HepG2 (cell line): ENCODE measurements around the gene KRTAP5-6. TPM values are rescaled to one million over a fixed set of nuclear protein-coding genes. Genes with fewer than 3 reads are reported as not detected.

Experiments
- ATAC-seq: fragments of 200-7000 bp; cut with Tn5 transposase; 3 replicates; pipeline ENCODE4 v1.9.1; 2020; ENCODE audit warnings: mild to moderate bottlenecking, moderate library complexity
- BruUV-seq: library from RNA; stranded (reverse); fragments of 400-500 nt; replicated peaks from 2 replicates; lab custom pipeline; 2021; lab: Mats Ljungman, UMichigan
- CTCF ChIA-PET: fragments of 300-600 bp; formaldehyde crosslinking; extraction: SDS; loops from one replicate; lab custom pipeline; 2021; ENCODE audit warnings: low total read pairs, inconsistent platforms, low intra/inter-chr PET ratio; lab: Yijun Ruan, JAX
- POLR2A ChIA-PET: fragments of 350-600 bp; sonication (Branson Sonifier 250); formaldehyde crosslinking; loops from one replicate; lab custom pipeline; 2020; ENCODE audit warnings: antibody characterized with exemption, inconsistent platforms; lab: Yijun Ruan, JAX
- DNase-seq: peaks from one replicate; pipeline ENCODE4 v3.0.0-alpha.2; 2015; ENCODE audit warnings: low spot score
- FAIRE-seq: peaks from 3 replicates; lab custom pipeline; 2011; peaks lifted over from hg19 to GRCh38; lab: Jason Lieb, UNC
- H2AFZ ChIP-seq: one replicate; pipeline ENCODE4 v1.6.1; 2011; ENCODE audit warnings: low read length, inconsistent platforms
- H3K27ac ChIP-seq: fragments of 300-600 bp; 3 replicates; pipeline ENCODE4 v1.8.0; 2011; ENCODE audit warnings: mixed run types, mild to moderate bottlenecking, mixed read lengths, low read length, inconsistent platforms; ENCODE audit not compliant: insufficient read depth; ENCODE audit errors: extremely low read length
- H3K27me3 ChIP-seq, 2 experiments: fragments of 200-600 bp in 1 of 2; 2 replicates in 1 of 2; 3 replicates in 1 of 2; pipeline versions ENCODE4 v1.6.0 to v1.8.0; 2011; ENCODE audit warnings: low read length in 2 of 2, mild to moderate bottlenecking in 2 of 2, moderate library complexity in 2 of 2, inconsistent platforms in 1 of 2; ENCODE audit not compliant: insufficient read depth in 2 of 2, control insufficient read depth in 1 of 2
- H3K36me3 ChIP-seq, 2 experiments: fragments of 200-600 bp in 1 of 2; replicated peaks in 1 of 2; 2 replicates in 1 of 2; 3 replicates in 1 of 2; pipeline versions ENCODE4 v1.5.1 to v1.8.0; 2011; ENCODE audit warnings: low read length in 2 of 2, inconsistent platforms in 1 of 2; ENCODE audit not compliant: insufficient read depth in 2 of 2, control insufficient read depth in 1 of 2
- H3K4me1 ChIP-seq: 2 replicates; pipeline ENCODE4 v1.5.1; 2012; ENCODE audit warnings: low read length, inconsistent platforms; ENCODE audit not compliant: insufficient read depth
- H3K4me2 ChIP-seq: 2 replicates; pipeline ENCODE4 v1.6.0; 2011; ENCODE audit warnings: low read depth, low read length, inconsistent platforms
- H3K4me3 ChIP-seq, 3 experiments: fragments of 200-600 bp in 1 of 3; sonication (generic), shearing (Covaris generic) in 1 of 3; replicated peaks in 1 of 3; 2 replicates each; pipeline ENCODE4 v1.5.1; 2011 to 2016; ENCODE audit warnings: low read length in 3 of 3, inconsistent platforms in 2 of 3, low read depth in 2 of 3, mild to moderate bottlenecking in 2 of 3, control low read depth in 1 of 3, mixed read lengths in 1 of 3; ENCODE audit not compliant: insufficient read depth in 1 of 3
- H3K79me2 ChIP-seq: one replicate; pipeline ENCODE4 v1.6.1; 2011; ENCODE audit warnings: low read length, inconsistent platforms; ENCODE audit not compliant: insufficient read depth
- H3K9ac ChIP-seq: 2 replicates; pipeline ENCODE4 v1.6.0; 2011; ENCODE audit warnings: mild to moderate bottlenecking, low read depth, low read length, inconsistent platforms; ENCODE audit not compliant: insufficient read depth
- H3K9me3 ChIP-seq: 2 replicates; pipeline ENCODE4 v1.5.1; 2012; ENCODE audit warnings: mild to moderate bottlenecking, low read length
- H4K20me1 ChIP-seq: 2 replicates; pipeline ENCODE4 v1.6.0; 2011; ENCODE audit warnings: inconsistent platforms, mild to moderate bottlenecking, low read length, moderate library complexity; ENCODE audit not compliant: insufficient read depth
- ASH2L ChIP-seq: fragments of 300-600, 200-600 bp; sonication (generic); IDR thresholded peaks from 2 replicates; pipeline ENCODE4 v1.7.0; 2017; ENCODE audit warnings: low read depth, mild to moderate bottlenecking, moderate library complexity, mixed read lengths, low read length; ENCODE audit not compliant: insufficient read length
- FOXP1 ChIP-seq, 2 experiments: fragments of 450-650 bp in 1 of 2; IDR thresholded peaks; 2 replicates each; pipeline ENCODE4 v1.6.1; 2017 to 2018; ENCODE audit warnings: antibody characterized with exemption in 1 of 2
- SMAD1 ChIP-seq: sonication (generic); formaldehyde crosslinking; IDR thresholded peaks from 2 replicates; pipeline ENCODE4 v1.4.0; 2020; ENCODE audit warnings: missing genetic modification reagents, low read depth, mild to moderate bottlenecking, borderline replicate concordance
- SMARCC2 ChIP-seq: fragments of 450-650 bp; IDR thresholded peaks from 2 replicates; pipeline ENCODE4 v1.6.1; 2017; ENCODE audit warnings: antibody characterized with exemption, mild to moderate bottlenecking
- ZNF143 ChIP-seq: sonication (generic); formaldehyde crosslinking; IDR thresholded peaks from 2 replicates; pipeline ENCODE4 v1.4.0; 2020; ENCODE audit warnings: missing genetic modification reagents
- ZNF34 ChIP-seq: sonication (generic); formaldehyde crosslinking; IDR thresholded peaks from 2 replicates; pipeline ENCODE4 v1.4.0; 2020; ENCODE audit warnings: mild to moderate bottlenecking, missing genetic modification reagents, borderline replicate concordance
- WGBS: methylation state at CpG from one replicate; pipeline ENCODE4 v1.1.6; 2017; ENCODE audit warnings: low lambda C conversion rate; 5-methylcytosine and 5-hydroxymethylcytosine counted together
- in situ Hi-C: cut with HindIII; loops from 2 replicates; pipeline ENCODE4 v1.10.0; 2017; ENCODE audit warnings: low pct_unique_long_range_greater_than_20kb; ENCODE audit not compliant: extremely low pct_ligation_motif_present
- intact Hi-C: fragments of 100-400 bp; cut with micrococcal nuclease; formaldehyde crosslinking; loops from one replicate; pipeline ENCODE4 v1.10.0; 2022; ENCODE audit not compliant: unreplicated experiment
- polyA plus RNA-seq, 8 experiments: library from polyadenylated mRNA; depleted of rRNA in 3 of 8; stranded (reverse) in 7 of 8; unstranded in 1 of 8; fragments of >200 nt; fragmentation: Illumina TruSeq in 4 of 8; extraction: Trizol in 4 of 8; gene quantifications; 2 replicates each; pipeline versions ENCODE4 v1.2.1 to v1.2.3, GENCODE V29; 2011 to 2016; ENCODE audit warnings: low read depth in 4 of 8, missing spikeins in 1 of 8, mixed read lengths in 1 of 8; ENCODE audit not compliant: insufficient read depth in 1 of 8
- total RNA-seq, 5 experiments: library from RNA; depleted of rRNA; stranded (reverse); fragments of >200 nt; fragmentation: Illumina TruSeq; extraction: Trizol; gene quantifications; 2 replicates each; pipeline ENCODE4 v1.2.3, GENCODE V29; 2016; ENCODE audit warnings: low read depth in 1 of 5
- TF ChIP-seq, protein P1 (sequence below): IDR thresholded peaks from 2 replicates; pipeline ENCODE4 v1.4.0; 2020; ENCODE audit warnings: mild to moderate bottlenecking, missing genetic modification reagents
- TF ChIP-seq, protein P2 (sequence below): fragments of 450-650 bp; IDR thresholded peaks from 2 replicates; pipeline ENCODE4 v1.6.1; 2016
- TF ChIP-seq, protein P3 (sequence below): sonication (generic); formaldehyde crosslinking; IDR thresholded peaks from 2 replicates; pipeline ENCODE4 v1.4.0; 2020; ENCODE audit warnings: missing genetic modification reagents
- TF ChIP-seq, protein P4 (sequence below): sonication (generic); IDR thresholded peaks from 2 replicates; pipeline ENCODE4 v1.6.1; 2016; ENCODE audit warnings: low read depth, borderline replicate concordance
- TF ChIP-seq, protein P5 (sequence below): sonication (generic); formaldehyde crosslinking; IDR thresholded peaks from 2 replicates; pipeline ENCODE4 v1.5.0; 2020; ENCODE audit warnings: mild to moderate bottlenecking, missing genetic modification reagents, borderline replicate concordance

KRTAP5-6 gene
- total and polyA plus RNA-seq, 2 of the 13 experiments (the other 11 are each of a cell fraction or from before 2014, with no cell fraction given), result not detected

DNA sequence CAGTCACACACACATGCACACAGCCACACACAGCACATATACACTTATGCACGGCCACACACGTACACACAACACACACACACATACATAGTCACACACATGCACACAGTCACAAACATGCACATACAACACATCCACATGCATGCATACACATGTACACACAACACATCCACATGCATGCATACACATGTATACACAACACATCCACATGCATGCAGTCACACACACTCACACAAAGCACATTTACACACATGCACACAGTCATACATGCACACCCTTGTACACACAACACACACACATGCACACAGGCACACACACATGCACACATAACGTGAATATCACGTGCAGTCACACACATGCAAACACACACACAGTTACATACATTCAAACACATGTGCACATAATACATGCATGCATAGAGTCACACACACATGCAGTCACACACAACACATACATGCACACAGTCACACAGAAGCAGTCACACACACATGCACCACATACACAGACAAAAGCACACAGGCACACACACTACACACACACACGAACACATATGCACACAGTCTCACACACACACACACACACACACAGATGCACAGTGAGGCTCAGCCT is 34.6 kb downstream of the KRTAP5-6 start:
- 11% methylated on average over 5 of the region's 5 CpGs for WGBS
- ChIA-PET CTCF (no interaction called here), POLR2A (no interaction called here)
- no TSS peak for BruUV-seq
- Histone ChIP-seq H3K27me3 (peaks cover 0 to 79% of the 10 kb centered on the region in 2 experiments; a peak in 4 of 5 replicates), H3K36me3 (no peaks in the 10 kb centered on the region), H3K4me3 (no peak overlapping the region), H4K20me1 (no peaks in the 10 kb centered on the region), H3K79me2 (no peaks in the 10 kb centered on the region), H3K4me1 (no peaks in the 10 kb centered on the region), H3K9ac (no peak overlapping the region), H3K9me3 (peaks cover 5% of the 10 kb centered on the region; the same call in 1 of the 2 replicates), H3K27ac (no peak overlapping the region), H2AFZ (no peak overlapping the region), H3K4me2 (no peak overlapping the region)
- FAIRE-seq (peak; percentile 21), DNase-seq (no peak), ATAC-seq (no peak)
- in situ Hi-C loops (no loop called here), intact Hi-C loops (no loop called here)
- TF ChIP-seq, protein P1, sequence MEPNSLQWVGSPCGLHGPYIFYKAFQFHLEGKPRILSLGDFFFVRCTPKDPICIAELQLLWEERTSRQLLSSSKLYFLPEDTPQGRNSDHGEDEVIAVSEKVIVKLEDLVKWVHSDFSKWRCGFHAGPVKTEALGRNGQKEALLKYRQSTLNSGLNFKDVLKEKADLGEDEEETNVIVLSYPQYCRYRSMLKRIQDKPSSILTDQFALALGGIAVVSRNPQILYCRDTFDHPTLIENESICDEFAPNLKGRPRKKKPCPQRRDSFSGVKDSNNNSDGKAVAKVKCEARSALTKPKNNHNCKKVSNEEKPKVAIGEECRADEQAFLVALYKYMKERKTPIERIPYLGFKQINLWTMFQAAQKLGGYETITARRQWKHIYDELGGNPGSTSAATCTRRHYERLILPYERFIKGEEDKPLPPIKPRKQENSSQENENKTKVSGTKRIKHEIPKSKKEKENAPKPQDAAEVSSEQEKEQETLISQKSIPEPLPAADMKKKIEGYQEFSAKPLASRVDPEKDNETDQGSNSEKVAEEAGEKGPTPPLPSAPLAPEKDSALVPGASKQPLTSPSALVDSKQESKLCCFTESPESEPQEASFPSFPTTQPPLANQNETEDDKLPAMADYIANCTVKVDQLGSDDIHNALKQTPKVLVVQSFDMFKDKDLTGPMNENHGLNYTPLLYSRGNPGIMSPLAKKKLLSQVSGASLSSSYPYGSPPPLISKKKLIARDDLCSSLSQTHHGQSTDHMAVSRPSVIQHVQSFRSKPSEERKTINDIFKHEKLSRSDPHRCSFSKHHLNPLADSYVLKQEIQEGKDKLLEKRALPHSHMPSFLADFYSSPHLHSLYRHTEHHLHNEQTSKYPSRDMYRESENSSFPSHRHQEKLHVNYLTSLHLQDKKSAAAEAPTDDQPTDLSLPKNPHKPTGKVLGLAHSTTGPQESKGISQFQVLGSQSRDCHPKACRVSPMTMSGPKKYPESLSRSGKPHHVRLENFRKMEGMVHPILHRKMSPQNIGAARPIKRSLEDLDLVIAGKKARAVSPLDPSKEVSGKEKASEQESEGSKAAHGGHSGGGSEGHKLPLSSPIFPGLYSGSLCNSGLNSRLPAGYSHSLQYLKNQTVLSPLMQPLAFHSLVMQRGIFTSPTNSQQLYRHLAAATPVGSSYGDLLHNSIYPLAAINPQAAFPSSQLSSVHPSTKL (CRISPR knock-in tag), result no peak
- no peak for TF ChIP-seq ZNF34 (CRISPR knock-in tag)
- TF ChIP-seq, protein P2, sequence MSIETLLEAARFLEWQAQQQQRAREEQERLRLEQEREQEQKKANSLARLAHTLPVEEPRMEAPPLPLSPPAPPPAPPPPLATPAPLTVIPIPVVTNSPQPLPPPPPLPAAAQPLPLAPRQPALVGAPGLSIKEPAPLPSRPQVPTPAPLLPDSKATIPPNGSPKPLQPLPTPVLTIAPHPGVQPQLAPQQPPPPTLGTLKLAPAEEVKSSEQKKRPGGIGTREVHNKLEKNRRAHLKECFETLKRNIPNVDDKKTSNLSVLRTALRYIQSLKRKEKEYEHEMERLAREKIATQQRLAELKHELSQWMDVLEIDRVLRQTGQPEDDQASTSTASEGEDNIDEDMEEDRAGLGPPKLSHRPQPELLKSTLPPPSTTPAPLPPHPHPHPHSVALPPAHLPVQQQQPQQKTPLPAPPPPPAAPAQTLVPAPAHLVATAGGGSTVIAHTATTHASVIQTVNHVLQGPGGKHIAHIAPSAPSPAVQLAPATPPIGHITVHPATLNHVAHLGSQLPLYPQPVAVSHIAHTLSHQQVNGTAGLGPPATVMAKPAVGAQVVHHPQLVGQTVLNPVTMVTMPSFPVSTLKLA, result peak; percentile 98
- TF ChIP-seq, protein P3, sequence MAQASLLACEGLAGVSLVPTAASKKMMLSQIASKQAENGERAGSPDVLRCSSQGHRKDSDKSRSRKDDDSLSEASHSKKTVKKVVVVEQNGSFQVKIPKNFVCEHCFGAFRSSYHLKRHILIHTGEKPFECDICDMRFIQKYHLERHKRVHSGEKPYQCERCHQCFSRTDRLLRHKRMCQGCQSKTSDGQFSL (CRISPR knock-in tag), result no peak
- TF ChIP-seq, protein P4, sequence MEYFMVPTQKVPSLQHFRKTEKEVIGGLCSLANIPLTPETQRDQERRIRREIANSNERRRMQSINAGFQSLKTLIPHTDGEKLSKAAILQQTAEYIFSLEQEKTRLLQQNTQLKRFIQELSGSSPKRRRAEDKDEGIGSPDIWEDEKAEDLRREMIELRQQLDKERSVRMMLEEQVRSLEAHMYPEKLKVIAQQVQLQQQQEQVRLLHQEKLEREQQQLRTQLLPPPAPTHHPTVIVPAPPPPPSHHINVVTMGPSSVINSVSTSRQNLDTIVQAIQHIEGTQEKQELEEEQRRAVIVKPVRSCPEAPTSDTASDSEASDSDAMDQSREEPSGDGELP, result no peak
- TF ChIP-seq SMAD1, result no peak
- no peak for TF ChIP-seq SMARCC2
- TF ChIP-seq ZNF143 (CRISPR knock-in tag), result no peak
- TF ChIP-seq ASH2L, result no peak
- TF ChIP-seq FOXP1 (IDR thresholded peaks at IDR 0.05), result 0 out of 2 replicates have a peak, but pooled peaks have one; percentile 22
- TF ChIP-seq FOXP1 (CRISPR knock-in tag; IDR thresholded peaks at IDR 0.05), result no peak
- TF ChIP-seq, protein P5, sequence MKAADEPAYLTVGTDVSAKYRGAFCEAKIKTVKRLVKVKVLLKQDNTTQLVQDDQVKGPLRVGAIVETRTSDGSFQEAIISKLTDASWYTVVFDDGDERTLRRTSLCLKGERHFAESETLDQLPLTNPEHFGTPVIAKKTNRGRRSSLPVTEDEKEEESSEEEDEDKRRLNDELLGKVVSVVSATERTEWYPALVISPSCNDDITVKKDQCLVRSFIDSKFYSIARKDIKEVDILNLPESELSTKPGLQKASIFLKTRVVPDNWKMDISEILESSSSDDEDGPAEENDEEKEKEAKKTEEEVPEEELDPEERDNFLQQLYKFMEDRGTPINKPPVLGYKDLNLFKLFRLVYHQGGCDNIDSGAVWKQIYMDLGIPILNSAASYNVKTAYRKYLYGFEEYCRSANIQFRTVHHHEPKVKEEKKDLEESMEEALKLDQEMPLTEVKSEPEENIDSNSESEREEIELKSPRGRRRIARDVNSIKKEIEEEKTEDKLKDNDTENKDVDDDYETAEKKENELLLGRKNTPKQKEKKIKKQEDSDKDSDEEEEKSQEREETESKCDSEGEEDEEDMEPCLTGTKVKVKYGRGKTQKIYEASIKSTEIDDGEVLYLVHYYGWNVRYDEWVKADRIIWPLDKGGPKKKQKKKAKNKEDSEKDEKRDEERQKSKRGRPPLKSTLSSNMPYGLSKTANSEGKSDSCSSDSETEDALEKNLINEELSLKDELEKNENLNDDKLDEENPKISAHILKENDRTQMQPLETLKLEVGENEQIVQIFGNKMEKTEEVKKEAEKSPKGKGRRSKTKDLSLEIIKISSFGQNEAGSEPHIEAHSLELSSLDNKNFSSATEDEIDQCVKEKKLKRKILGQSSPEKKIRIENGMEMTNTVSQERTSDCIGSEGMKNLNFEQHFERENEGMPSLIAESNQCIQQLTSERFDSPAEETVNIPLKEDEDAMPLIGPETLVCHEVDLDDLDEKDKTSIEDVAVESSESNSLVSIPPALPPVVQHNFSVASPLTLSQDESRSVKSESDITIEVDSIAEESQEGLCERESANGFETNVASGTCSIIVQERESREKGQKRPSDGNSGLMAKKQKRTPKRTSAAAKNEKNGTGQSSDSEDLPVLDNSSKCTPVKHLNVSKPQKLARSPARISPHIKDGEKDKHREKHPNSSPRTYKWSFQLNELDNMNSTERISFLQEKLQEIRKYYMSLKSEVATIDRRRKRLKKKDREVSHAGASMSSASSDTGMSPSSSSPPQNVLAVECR (CRISPR knock-in tag), result no peak
